HEK293 (cell line): Measurements from ENCODE around the gene POGZ.

ENCODE experiments used
- HOXA7 ChIP-seq: sonication (generic); formaldehyde crosslinking; IDR thresholded peaks from 2 replicates; pipeline ENCODE4 v1.8.1; 2022; ENCODE audit warnings: missing genetic modification reagents, borderline replicate concordance
- MEIS1 ChIP-seq: sonication (generic); formaldehyde crosslinking; IDR thresholded peaks from 2 replicates; pipeline ENCODE4 v1.8.1; 2022; ENCODE audit warnings: missing genetic modification reagents, mild to moderate bottlenecking, borderline replicate concordance
- SETDB1 ChIP-seq: IDR thresholded peaks from one replicate; pipeline ENCODE4 v1.6.1; 2017; ENCODE audit warnings: mild to moderate bottlenecking, low read length, moderate library complexity, mixed read lengths; ENCODE audit not compliant: insufficient read length
- ZNF16 ChIP-seq: fragments of 450-650 bp; formaldehyde crosslinking; IDR thresholded peaks from 2 replicates; pipeline ENCODE4 v1.5.1; 2016; ENCODE audit warnings: low read depth, missing biosample characterization, missing genetic modification characterization
- ZNF24 ChIP-seq: fragments of 450-650 bp; formaldehyde crosslinking; IDR thresholded peaks from 2 replicates; pipeline ENCODE4 v1.5.1; 2016; ENCODE audit warnings: missing biosample characterization, missing genetic modification characterization
- ZNF274 ChIP-seq, 2 experiments: fragments of 200-500 bp in 1 of 2; fragments of 450-650 bp in 1 of 2; sonication (Bioruptor generic) in 1 of 2; formaldehyde crosslinking in 1 of 2; IDR thresholded peaks; 2 replicates each; pipeline versions ENCODE4 v1.5.1 to v1.6.1; 2014 to 2016; ENCODE audit warnings: borderline replicate concordance in 1 of 2, inconsistent platforms in 1 of 2, low read length in 1 of 2, missing biosample characterization in 1 of 2, missing genetic modification characterization in 1 of 2
- ZNF792 ChIP-seq: fragments of 450-650 bp; formaldehyde crosslinking; IDR thresholded peaks from 2 replicates; pipeline ENCODE4 v1.5.1; 2016; ENCODE audit warnings: missing biosample characterization, missing genetic modification characterization
- TF ChIP-seq, protein P1 (sequence below): fragments of 450-650 bp; formaldehyde crosslinking; IDR thresholded peaks from 2 replicates; pipeline ENCODE4 v1.5.1; 2016; ENCODE audit warnings: missing biosample characterization, missing genetic modification characterization
- TF ChIP-seq, protein P2 (sequence below): fragments of 450-650 bp; formaldehyde crosslinking; IDR thresholded peaks from 2 replicates; pipeline ENCODE4 v1.5.1; 2016; ENCODE audit warnings: missing biosample characterization, missing genetic modification characterization, low read depth
- TF ChIP-seq, protein P3 (sequence below): fragments of 450-650 bp; formaldehyde crosslinking; IDR thresholded peaks from 2 replicates; pipeline ENCODE4 v1.5.1; 2017; ENCODE audit warnings: missing biosample characterization, mild to moderate bottlenecking, missing genetic modification characterization, moderate library complexity
- TF ChIP-seq, protein P4 (sequence below): fragments of 450-650 bp; IDR thresholded peaks from 2 replicates; pipeline ENCODE4 v1.5.1; 2018; ENCODE audit warnings: missing biosample characterization, mild to moderate bottlenecking, missing genetic modification characterization
- TF ChIP-seq, protein P5 (sequence below): fragments of 450-650 bp; formaldehyde crosslinking; IDR thresholded peaks from 2 replicates; pipeline ENCODE4 v1.5.1; 2016; ENCODE audit warnings: missing biosample characterization, missing genetic modification characterization

DNA sequence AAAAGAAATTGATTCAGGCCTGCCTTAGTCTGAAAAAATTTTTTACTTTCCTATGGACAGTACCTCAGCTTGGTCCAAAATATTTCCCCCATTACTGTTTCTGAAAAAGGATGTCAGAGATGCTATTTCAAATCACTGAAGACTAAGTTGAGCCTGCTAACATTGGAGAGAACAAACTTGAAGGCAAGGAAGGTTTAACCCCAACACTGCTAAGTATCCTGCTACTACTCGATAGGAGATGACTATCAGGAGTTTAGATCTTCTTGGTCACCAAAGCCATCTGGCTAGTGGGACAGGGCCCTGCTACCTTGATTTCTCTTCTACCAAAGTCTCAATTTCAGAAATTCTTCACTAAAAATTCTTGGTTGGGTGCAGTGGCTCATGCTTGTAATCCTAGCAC lies 22.7 kb upstream of the POGZ start:
- TF ChIP-seq, protein P1, sequence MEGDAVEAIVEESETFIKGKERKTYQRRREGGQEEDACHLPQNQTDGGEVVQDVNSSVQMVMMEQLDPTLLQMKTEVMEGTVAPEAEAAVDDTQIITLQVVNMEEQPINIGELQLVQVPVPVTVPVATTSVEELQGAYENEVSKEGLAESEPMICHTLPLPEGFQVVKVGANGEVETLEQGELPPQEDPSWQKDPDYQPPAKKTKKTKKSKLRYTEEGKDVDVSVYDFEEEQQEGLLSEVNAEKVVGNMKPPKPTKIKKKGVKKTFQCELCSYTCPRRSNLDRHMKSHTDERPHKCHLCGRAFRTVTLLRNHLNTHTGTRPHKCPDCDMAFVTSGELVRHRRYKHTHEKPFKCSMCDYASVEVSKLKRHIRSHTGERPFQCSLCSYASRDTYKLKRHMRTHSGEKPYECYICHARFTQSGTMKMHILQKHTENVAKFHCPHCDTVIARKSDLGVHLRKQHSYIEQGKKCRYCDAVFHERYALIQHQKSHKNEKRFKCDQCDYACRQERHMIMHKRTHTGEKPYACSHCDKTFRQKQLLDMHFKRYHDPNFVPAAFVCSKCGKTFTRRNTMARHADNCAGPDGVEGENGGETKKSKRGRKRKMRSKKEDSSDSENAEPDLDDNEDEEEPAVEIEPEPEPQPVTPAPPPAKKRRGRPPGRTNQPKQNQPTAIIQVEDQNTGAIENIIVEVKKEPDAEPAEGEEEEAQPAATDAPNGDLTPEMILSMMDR (tag by site-specific recombination), result no peak
- no peak for TF ChIP-seq MEIS1
- no peak for TF ChIP-seq ZNF274 (IDR thresholded peaks at IDR 0.05; ENCODE audit: low read length)
- TF ChIP-seq ZNF274 (tag by site-specific recombination; IDR thresholded peaks at IDR 0.05; ENCODE audit: borderline replicate concordance), result no peak
- TF ChIP-seq SETDB1, result peak; percentile 46
- TF ChIP-seq, protein P2, sequence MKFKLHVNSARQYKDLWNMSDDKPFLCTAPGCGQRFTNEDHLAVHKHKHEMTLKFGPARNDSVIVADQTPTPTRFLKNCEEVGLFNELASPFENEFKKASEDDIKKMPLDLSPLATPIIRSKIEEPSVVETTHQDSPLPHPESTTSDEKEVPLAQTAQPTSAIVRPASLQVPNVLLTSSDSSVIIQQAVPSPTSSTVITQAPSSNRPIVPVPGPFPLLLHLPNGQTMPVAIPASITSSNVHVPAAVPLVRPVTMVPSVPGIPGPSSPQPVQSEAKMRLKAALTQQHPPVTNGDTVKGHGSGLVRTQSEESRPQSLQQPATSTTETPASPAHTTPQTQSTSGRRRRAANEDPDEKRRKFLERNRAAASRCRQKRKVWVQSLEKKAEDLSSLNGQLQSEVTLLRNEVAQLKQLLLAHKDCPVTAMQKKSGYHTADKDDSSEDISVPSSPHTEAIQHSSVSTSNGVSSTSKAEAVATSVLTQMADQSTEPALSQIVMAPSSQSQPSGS (tag by site-specific recombination), result no peak
- TF ChIP-seq HOXA7 (CRISPR knock-in tag), result no peak
- TF ChIP-seq, protein P3, sequence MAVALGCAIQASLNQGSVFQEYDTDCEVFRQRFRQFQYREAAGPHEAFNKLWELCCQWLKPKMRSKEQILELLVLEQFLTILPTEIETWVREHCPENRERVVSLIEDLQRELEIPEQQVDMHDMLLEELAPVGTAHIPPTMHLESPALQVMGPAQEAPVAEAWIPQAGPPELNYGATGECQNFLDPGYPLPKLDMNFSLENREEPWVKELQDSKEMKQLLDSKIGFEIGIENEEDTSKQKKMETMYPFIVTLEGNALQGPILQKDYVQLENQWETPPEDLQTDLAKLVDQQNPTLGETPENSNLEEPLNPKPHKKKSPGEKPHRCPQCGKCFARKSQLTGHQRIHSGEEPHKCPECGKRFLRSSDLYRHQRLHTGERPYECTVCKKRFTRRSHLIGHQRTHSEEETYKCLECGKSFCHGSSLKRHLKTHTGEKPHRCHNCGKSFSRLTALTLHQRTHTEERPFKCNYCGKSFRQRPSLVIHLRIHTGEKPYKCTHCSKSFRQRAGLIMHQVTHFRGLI (tag by site-specific recombination), result no peak
- TF ChIP-seq, protein P4, sequence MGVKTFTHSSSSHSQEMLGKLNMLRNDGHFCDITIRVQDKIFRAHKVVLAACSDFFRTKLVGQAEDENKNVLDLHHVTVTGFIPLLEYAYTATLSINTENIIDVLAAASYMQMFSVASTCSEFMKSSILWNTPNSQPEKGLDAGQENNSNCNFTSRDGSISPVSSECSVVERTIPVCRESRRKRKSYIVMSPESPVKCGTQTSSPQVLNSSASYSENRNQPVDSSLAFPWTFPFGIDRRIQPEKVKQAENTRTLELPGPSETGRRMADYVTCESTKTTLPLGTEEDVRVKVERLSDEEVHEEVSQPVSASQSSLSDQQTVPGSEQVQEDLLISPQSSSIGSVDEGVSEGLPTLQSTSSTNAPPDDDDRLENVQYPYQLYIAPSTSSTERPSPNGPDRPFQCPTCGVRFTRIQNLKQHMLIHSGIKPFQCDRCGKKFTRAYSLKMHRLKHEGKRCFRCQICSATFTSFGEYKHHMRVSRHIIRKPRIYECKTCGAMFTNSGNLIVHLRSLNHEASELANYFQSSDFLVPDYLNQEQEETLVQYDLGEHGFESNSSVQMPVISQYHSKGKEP, result no peak
- TF ChIP-seq ZNF792 (tag by site-specific recombination), result no peak
- no peak for TF ChIP-seq ZNF16 (tag by site-specific recombination)
- TF ChIP-seq ZNF24, result no peak
- TF ChIP-seq, protein P5, sequence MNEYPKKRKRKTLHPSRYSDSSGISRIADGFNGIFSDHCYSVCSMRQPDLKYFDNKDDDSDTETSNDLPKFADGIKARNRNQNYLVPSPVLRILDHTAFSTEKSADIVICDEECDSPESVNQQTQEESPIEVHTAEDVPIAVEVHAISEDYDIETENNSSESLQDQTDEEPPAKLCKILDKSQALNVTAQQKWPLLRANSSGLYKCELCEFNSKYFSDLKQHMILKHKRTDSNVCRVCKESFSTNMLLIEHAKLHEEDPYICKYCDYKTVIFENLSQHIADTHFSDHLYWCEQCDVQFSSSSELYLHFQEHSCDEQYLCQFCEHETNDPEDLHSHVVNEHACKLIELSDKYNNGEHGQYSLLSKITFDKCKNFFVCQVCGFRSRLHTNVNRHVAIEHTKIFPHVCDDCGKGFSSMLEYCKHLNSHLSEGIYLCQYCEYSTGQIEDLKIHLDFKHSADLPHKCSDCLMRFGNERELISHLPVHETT, result no peak
